Measurements from ENCODE around the gene CAMTA1. TPM values are rescaled to one million over a fixed set of nuclear protein-coding genes. Genes with fewer than 3 reads are reported as not detected.

The CAMTA1 gene
- total RNA-seq, 2 experiments from 2014 or later, result 43.9 to 73.3 TPM

DNA sequence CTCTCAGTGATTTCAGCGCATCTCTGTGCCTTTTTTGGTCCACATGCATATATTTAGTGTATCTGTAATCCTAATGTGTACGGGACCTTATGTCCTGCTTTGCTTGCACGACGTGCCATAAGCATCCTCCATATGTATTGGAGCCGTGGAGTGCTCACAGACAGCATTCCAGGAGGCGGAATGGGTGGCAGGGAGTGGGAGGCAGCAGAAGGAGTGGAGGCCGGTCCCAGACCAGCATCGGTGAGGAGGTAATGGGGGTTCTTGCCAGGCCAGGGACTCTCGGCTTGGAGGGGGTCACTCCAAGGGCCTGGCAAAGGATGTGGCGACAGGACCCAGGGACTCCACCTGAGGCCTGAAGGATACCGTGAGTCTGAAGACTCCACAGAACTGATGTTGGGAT lies 185.0 kb downstream of the CAMTA1 start:
- no TSS peak for BruUV-seq (replicated peaks)
- intact Hi-C loops (cut with micrococcal nuclease; ENCODE audit: unreplicated experiment), result no loop called here
- POLR2A ChIA-PET, result no interaction called here
- Histone ChIP-seq H3K4me3 (ENCODE audit: low read depth, low read length, poor library complexity, severe bottlenecking) (no peak overlapping the region), H3K9me3 (ENCODE audit: low read length) (no peaks in the 10 kb centered on the region), H3K4me2 (ENCODE audit: low read length) (no peak overlapping the region), H3K36me3 (ENCODE audit: insufficient read depth, low read length) (no peaks in the 10 kb centered on the region), H3K27ac (ENCODE audit: low read depth, low read length, poor library complexity, severe bottlenecking) (no peak overlapping the region), H3K9me2 (ENCODE audit: insufficient read depth, low read length) (no peaks in the 10 kb centered on the region), H2AFZ (ENCODE audit: low read length) (no peak overlapping the region), H4K20me1 (ENCODE audit: insufficient read depth, low read length) (no peaks in the 10 kb centered on the region), H3K79me2 (ENCODE audit: insufficient read depth, low read depth, low read length) (no peaks in the 10 kb centered on the region), H3K4me1 (ENCODE audit: insufficient read depth, low read length, poor library complexity, severe bottlenecking) (peaks cover 5% of the 10 kb centered on the region)
- CTCF ChIA-PET (ENCODE audit: unreplicated experiment), result no interaction called here
- no peak for TF ChIP-seq EZH2phosphoT487 (IDR thresholded peaks at IDR 0.05; ENCODE audit: borderline replicate concordance, low read depth, low read length)
- TF ChIP-seq CTCF (conservative IDR thresholded peaks at IDR 0.05; ENCODE audit: low read length), result no peak
- DNase-seq (ENCODE audit: low spot score), result no peak

DNA sequence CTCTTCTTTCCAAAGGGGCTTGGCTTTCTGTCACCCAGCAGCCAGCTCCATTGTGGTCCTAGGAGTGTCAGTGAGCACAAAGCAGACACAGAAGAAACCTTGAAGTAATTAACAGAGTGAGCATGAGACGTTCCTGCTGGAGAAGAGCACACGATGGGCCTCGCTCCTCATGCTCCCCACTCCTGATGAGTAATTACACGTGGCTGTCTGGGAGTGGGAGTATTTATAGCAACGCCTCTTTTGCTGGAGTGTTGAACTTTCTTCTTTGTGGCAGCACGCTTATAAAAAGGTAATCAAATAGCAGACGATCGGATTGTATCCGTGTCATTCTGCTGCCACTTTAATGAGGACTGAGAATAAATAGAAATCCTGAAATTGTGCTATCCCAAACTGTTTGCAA lies 185.8 kb downstream of the CAMTA1 start:
- Histone ChIP-seq H3K79me2 (ENCODE audit: insufficient read depth, low read depth, low read length) (no peaks in the 10 kb centered on the region), H3K4me2 (ENCODE audit: low read length) (no peak overlapping the region), H3K9me2 (ENCODE audit: insufficient read depth, low read length) (no peaks in the 10 kb centered on the region), H3K4me1 (ENCODE audit: insufficient read depth, low read length, poor library complexity, severe bottlenecking) (peaks cover 5% of the 10 kb centered on the region), H3K36me3 (ENCODE audit: insufficient read depth, low read length) (no peaks in the 10 kb centered on the region), H4K20me1 (ENCODE audit: insufficient read depth, low read length) (no peaks in the 10 kb centered on the region), H3K27ac (ENCODE audit: low read depth, low read length, poor library complexity, severe bottlenecking) (no peak overlapping the region), H3K9me3 (ENCODE audit: low read length) (no peaks in the 10 kb centered on the region), H2AFZ (ENCODE audit: low read length) (no peak overlapping the region), H3K4me3 (ENCODE audit: low read depth, low read length, poor library complexity, severe bottlenecking) (no peak overlapping the region)
- DNase-seq (ENCODE audit: low spot score), result no peak
- ChIA-PET CTCF (ENCODE audit: unreplicated experiment) (no interaction called here), POLR2A (no interaction called here)
- TF ChIP-seq EZH2phosphoT487 (IDR thresholded peaks at IDR 0.05; ENCODE audit: borderline replicate concordance, low read depth, low read length) (no peak), CTCF (conservative IDR thresholded peaks at IDR 0.05; ENCODE audit: low read length) (no peak)
- no TSS peak for BruUV-seq (replicated peaks)
- intact Hi-C loops (cut with micrococcal nuclease; ENCODE audit: unreplicated experiment), result no loop called here

DNA sequence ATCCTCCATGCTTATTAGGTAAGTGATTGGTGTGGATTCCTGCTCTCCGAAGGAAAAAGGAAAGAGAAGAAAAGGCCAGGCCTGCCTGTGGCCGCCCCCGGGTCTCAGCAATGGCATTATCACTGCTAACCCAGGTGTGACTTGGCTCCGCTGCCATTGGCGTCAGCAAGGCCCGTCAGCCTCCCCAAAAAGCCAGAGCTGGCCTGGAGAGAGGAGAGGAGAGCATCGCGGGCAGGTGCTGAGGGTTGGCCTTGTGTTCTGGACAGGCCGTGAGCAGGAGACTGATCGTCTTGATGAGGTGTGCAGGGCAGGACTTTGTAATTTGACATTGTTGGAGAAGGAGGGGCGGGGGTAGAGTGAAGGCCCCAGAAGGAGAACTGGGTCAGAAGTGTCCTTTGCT lies 186.4 kb downstream of the CAMTA1 start:
- Histone ChIP-seq H3K36me3 (ENCODE audit: insufficient read depth, low read length) (no peaks in the 10 kb centered on the region), H3K4me2 (ENCODE audit: low read length) (no peak overlapping the region), H3K27ac (ENCODE audit: low read depth, low read length, poor library complexity, severe bottlenecking) (no peak overlapping the region), H3K79me2 (ENCODE audit: insufficient read depth, low read depth, low read length) (no peaks in the 10 kb centered on the region), H3K4me3 (ENCODE audit: low read depth, low read length, poor library complexity, severe bottlenecking) (no peak overlapping the region), H3K9me2 (ENCODE audit: insufficient read depth, low read length) (no peaks in the 10 kb centered on the region), H3K9me3 (ENCODE audit: low read length) (no peaks in the 10 kb centered on the region), H4K20me1 (ENCODE audit: insufficient read depth, low read length) (no peaks in the 10 kb centered on the region), H2AFZ (ENCODE audit: low read length) (no peak overlapping the region), H3K4me1 (ENCODE audit: insufficient read depth, low read length, poor library complexity, severe bottlenecking) (peaks cover 5% of the 10 kb centered on the region)
- POLR2A ChIA-PET, result no interaction called here
- DNase-seq (ENCODE audit: low spot score), result no peak
- no TSS peak for BruUV-seq (replicated peaks)
- CTCF ChIA-PET (ENCODE audit: unreplicated experiment), result no interaction called here
- intact Hi-C loops (cut with micrococcal nuclease; ENCODE audit: unreplicated experiment), result no loop called here
- no peak for TF ChIP-seq EZH2phosphoT487 (IDR thresholded peaks at IDR 0.05; ENCODE audit: borderline replicate concordance, low read depth, low read length)
- TF ChIP-seq CTCF (conservative IDR thresholded peaks at IDR 0.05; ENCODE audit: low read length), result no peak
